Activated CD4-positive, alpha-beta T cell treated with anti-CD3 and anti-CD28 coated beads for 4 hours (primary cell): ENCODE data around the gene CFAP410.
"Not testable (repeated sequence)": the region's sequence is repeated elsewhere in the genome, so short reads cannot be mapped to it uniquely, and the experiment has no call there.

Source experiments
- DNase-seq, 2 donors: peaks; one replicate each; pipeline ENCODE4 v3.0.0-alpha.2; 2020

The CFAP410 gene

DNA sequence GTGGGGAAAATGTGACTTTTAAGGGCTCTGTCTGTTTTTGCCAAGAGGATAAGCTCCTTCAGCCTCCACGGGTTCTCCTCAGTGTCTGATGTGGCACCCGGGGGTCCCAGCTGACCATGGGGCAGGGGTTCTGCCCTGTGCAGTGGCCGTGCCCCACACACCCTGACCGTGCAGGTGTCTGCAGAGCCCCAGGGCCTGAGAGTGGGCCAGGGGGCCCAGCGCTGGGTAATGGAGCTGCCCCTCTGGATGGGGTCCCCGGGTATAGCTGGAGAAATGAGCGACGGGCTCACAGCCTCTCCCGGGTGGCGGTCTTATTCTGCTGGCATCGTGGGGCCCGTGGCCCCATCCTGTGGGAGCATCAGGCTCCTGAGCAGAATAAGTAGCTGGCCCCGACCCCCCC, 42.3 kb downstream of the CFAP410 start:
- DNase-seq, result no peak

GRCh38 chr21:44296103-44296519, 43.1 kb downstream of the CFAP410 start:
- no peak for DNase-seq

DNA sequence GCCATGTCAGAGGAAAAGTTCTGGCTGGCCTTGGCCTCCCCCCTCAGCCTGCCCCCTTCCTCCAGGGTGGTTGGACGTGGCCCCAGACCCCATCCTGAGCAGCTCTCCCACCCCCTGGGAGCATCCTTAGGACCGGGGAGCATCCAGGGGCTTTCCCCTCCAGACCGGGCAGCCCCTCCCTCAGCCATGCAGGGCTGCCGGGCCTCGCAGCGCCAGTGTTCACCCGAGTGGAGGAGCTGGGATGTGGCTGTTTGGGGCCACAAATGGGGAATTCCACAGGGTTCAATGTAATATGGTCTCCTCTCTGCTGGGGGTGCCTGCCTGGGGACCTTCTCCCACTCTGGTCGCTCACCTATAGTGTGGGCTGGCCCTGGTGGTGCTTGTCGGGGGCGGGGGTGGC, 43.5 kb downstream of the CFAP410 start:
- no peak for DNase-seq

DNA sequence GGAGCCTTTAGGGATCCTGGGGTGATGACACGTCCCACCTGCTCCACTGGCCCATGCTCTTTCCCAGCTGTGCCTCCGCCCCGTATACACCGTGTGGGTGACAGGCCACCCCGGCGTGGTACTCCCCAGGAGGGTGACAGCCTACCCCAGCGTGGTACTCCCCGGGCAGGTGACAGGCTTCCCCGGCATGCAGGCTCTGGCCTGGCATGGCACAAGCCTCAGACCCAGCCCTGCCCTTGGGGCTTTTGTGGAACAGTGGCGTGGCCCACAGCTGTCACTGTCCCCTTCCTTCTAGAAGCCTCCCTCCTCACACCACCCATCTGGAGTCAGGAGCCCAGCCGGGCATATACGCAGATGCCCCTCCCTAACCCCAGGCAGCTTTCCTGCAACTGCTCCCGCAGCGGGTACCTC, 44.0 kb downstream of the CFAP410 start:
- no peak for DNase-seq

DNA sequence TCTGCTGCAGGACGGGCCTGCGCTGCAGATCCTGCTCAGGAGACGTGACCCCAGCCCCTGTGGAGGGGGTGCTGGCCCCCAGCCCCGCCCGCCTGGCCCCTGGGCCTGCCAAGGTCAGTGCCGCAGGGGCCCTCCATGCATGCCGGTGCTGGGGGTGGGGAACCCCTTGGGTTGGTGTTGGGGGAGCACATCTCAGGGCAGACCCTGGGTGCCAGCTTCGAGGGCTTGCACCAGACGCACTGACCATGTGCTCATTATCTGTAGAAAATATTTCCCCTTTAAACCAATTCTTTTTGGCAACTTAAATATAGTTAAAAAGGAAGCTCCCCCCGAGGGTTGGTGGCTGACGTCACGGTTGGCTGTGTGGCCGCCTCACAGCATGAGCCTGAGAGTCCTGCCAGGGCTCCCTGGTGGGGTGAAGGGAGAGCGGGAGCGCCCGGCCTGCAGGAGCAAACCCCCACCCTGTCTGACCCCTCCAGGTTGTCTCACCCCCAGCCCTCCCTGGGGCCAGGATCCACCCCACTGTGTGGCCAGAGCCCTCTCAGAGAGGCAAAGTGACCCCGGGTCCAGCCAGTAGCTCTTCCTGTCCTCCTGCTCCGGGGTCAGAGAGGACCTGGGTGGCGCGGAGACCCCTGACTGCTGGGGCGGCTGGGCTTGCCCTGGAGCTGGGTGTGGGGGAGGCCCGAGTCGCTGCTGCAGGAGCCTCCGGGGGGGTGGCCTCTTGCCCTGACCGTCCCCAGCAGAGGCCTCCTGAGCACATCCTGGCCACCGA, 44.6 kb downstream of the CFAP410 start:
- DNase-seq, result no peak

GRCh38 chr21:44293551-44294231, 45.5 kb downstream of the CFAP410 start:
- peak; percentile 25 to 53 for DNase-seq

DNA sequence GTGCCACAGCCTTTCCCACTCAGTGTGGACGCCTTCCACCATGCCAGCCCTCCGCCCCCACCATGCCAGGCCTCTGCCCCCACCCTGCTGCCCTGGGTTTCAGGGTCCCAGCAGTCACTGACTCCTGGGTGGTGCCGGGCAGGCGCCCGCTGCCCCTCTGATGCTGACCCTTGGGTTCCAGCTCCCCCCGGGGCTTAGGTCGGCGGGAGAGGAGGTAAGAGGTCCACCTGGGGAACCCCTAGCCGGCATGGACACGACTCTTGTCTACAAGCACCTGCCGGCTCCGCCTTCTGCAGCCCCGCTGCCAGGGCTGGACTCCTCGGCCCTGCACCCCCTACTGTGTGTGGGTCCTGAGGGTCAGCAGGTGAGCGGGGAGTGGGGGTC, 46.4 kb downstream of the CFAP410 start:
- no peak for DNase-seq

DNA sequence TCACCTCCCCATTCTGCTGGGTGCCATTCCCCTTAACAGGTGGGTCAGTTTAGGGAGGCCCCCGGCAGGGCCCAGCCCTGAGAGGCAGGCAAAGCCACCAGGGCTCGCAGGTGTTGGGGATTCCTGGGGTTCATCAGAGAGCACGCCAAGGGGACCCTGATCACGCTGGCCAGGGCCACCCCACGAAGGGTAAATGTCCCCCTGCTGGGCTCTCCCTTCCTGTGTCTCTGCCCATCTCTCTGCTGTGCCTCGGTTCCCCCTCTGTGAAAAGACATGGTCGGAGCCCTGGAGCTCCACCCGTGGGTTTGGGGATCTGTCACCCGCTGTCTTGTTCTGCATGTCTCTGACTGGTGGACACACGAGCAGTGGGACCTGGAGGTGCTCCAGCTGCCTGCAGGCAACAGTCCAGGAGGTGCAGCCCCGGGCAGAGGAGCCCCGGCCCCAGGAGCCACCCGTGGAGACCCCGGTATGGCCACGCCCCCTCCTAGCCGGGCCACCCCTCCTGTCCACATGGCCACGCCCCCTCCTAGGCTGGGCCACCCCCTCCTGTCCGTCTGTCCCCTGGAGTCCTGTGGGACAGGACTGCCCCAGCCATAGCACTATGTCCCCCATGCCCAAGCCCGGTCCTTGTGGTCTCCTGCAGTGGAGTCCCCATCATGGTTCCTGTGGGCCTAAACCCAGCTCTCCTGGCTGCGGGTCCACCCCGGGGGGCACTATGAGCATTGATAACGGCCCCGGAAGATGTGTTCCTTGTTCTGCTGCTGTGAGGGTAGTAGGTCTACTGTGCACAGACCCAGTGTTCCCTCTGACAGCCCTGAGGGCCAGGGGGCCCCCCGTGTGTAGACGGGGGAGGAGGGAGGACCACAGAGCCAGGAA, 47.0 kb downstream of the CFAP410 start:
- DNase-seq, result no peak

DNA sequence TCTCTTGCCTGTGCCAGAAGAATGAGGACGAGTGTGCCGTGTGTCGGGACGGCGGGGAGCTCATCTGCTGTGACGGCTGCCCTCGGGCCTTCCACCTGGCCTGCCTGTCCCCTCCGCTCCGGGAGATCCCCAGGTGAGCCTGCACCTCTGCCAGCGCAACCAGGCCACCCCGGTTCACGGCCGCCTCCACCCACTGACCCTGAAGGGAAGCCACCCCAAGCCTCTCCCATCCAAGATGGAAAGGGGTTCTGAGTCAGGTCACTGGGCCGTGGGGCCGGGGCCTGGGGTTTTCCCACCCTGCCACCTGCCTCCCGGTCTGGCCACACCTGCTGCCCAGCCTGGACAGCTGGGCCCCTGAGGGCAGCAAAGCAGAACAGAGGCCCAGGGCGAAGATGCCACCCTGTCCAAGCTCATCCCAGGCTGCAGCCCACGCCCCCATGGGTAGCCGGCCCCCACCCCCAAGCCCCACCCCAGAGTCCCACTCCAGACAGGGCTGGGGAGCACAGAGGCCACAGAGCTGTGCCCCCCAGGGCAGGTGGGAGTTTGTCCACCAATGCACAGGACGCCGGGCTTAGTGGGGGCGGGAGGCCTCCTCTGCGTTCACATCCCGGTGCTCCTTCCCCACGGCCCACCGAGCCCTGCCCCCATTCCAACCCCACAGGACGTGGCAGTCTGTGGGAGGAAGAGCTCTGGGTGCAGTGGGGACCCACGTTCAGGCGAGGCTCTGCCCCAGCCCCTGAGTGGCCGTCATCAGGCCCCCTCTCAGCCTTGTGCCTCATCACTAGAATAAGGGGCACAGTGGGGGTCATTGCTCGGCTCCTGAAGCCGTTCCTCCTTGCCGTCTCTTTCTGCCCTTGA, 47.9 kb downstream of the CFAP410 start:
- DNase-seq, result no peak

- DNase-seq, result no peak
These were observed 48.7 kb downstream of the CFAP410 start for GRCh38 chr21:44290327-44291077.

- DNase-seq, result no peak
These were observed 49.7 kb downstream of the CFAP410 start for GRCh38 chr21:44289381-44290010.

GRCh38 chr21:44288251-44289110, 50.7 kb downstream of the CFAP410 start:
- no peak for DNase-seq

GRCh38 chr21:44286716-44287632, 52.2 kb downstream of the CFAP410 start:
- no peak for DNase-seq

GRCh38 chr21:44286086-44286715, 53.0 kb downstream of the CFAP410 start:
- no peak for DNase-seq

DNA sequence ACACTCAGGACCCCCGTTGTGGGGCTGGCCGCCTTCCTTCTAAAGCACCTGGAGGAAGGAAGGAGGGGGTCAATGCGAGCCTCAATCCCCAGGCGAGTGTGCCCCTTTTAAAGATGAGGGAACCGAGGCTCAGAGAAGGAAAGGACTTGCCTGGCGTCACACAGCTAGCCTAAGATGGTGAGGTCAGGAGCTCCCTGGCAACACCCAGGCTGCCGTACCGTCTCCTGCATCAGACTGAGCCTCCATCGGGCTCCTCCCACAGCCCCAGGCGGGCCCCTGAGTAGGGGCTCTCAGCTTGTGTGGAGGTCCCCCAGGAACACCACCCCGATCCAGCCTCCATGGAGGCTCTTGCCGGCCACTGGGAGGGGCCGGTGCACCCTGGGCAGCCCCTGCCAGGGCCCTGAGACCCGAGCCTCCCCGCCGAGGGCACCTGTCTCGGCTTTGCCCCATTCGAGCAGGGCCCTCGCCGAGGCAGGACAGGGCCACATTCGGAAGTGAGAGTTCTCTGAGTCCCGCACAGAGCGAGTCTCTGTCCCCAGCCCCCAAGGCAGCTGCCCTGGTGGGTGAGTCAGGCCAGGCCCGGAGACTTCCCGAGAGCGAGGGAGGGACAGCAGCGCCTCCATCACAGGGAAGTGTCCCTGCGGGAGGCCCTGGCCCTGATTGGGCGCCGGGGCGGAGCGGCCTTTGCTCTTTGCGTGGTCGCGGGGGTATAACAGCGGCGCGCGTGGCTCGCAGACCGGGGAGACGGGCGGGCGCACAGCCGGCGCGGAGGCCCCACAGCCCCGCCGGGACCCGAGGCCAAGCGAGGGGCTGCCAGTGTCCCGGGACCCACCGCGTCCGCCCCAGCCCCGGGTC, 53.8 kb downstream of the CFAP410 start, which contains the start of gene AIRE:
AIRE (plus strand) TSS at position 739 of the 855 bp plus-strand sequence. CDS start 131 bp downstream, outside the sequence.
- no peak for DNase-seq

GRCh38 chr21:44283948-44284347, 55.2 kb downstream of the CFAP410 start:
- DNase-seq, result no peak

- not testable (repeated sequence) for DNase-seq
These were observed 55.9 kb downstream of the CFAP410 start for GRCh38 chr21:44283211-44283785.
